GM12878 (cell line): ENCODE data around the gene RFT1. TPM values are rescaled to one million over a fixed set of nuclear protein-coding genes. Genes with fewer than 3 reads are reported as not detected.

Experiments
- BCL3 ChIP-seq: IDR thresholded peaks from 2 replicates; pipeline ENCODE4 v1.6.1; 2011; ENCODE audit warnings: borderline replicate concordance, low read depth, mild to moderate bottlenecking, moderate library complexity, low read length; ENCODE audit not compliant: insufficient read depth, poor library complexity, severe bottlenecking
- CTCF ChIP-seq, 3 experiments: IDR thresholded peaks in 2 of 3; conservative IDR thresholded peaks in 1 of 3; 2 replicates each; pipeline ENCODE4 v1.5.1; 2011; ENCODE audit warnings: low read depth in 3 of 3, low read length in 3 of 3, mild to moderate bottlenecking in 3 of 3, control low read depth in 2 of 3, moderate library complexity in 2 of 3, inconsistent platforms in 1 of 3, mixed read lengths in 1 of 3; ENCODE audit not compliant: control insufficient read depth in 2 of 3, insufficient read depth in 1 of 3; ENCODE audit errors: extremely low read depth in 1 of 3
- EP300 ChIP-seq, 2 experiments: fragments of 150-350 bp in 1 of 2; IDR thresholded peaks; 2 replicates each; pipeline ENCODE4 v1.6.1; 2011 to 2012; ENCODE audit warnings: low read depth in 2 of 2, low read length in 2 of 2, borderline replicate concordance in 1 of 2, improper control_type of control experiment in 1 of 2, inconsistent platforms in 1 of 2; ENCODE audit not compliant: control insufficient read depth in 1 of 2
- ESRRA ChIP-seq: IDR thresholded peaks from 2 replicates; pipeline ENCODE4 v1.6.1; 2012; ENCODE audit warnings: mild to moderate bottlenecking, low read length, improper control_type of control experiment
- ETV6 ChIP-seq, 2 experiments: fragments of 450-650 bp in 1 of 2; IDR thresholded peaks in 1 of 2; conservative IDR thresholded peaks in 1 of 2; 2 replicates each; pipeline ENCODE4 v1.6.1; 2014; ENCODE audit warnings: antibody characterized with exemption in 1 of 2, borderline replicate concordance in 1 of 2, low read depth in 1 of 2, mild to moderate bottlenecking in 1 of 2, moderate library complexity in 1 of 2
- FOXK2 ChIP-seq: fragments of 450-650 bp; IDR thresholded peaks from 2 replicates; pipeline ENCODE4 v1.6.1; 2017; ENCODE audit warnings: mild to moderate bottlenecking, moderate library complexity
- KDM1A ChIP-seq: fragments of 200-600 bp; sonication (generic); IDR thresholded peaks from 2 replicates; pipeline ENCODE4 v1.6.1; 2016; ENCODE audit warnings: borderline replicate concordance
- MEF2A ChIP-seq: IDR thresholded peaks from 2 replicates; pipeline ENCODE4 v1.6.1; 2011; ENCODE audit warnings: low read depth, mild to moderate bottlenecking, low read length, moderate library complexity; ENCODE audit not compliant: insufficient read depth
- MTA3 ChIP-seq: IDR thresholded peaks from 2 replicates; pipeline ENCODE4 v1.6.1; 2012; ENCODE audit warnings: low read length, inconsistent platforms, borderline replicate concordance
- MYC ChIP-seq: IDR thresholded peaks from 2 replicates; pipeline ENCODE4 v1.6.1; 2011; ENCODE audit warnings: mild to moderate bottlenecking, low read length, moderate library complexity, inconsistent platforms; ENCODE audit not compliant: insufficient read depth, insufficient replicate concordance, insufficient read length, severe bottlenecking
- NR2F1 ChIP-seq: fragments of 450-650 bp; conservative IDR thresholded peaks from 2 replicates; pipeline ENCODE4 v1.6.1; 2017; ENCODE audit warnings: mild to moderate bottlenecking
- RAD21 ChIP-seq: IDR thresholded peaks from 2 replicates; pipeline ENCODE4 v1.6.1; 2011; ENCODE audit warnings: mild to moderate bottlenecking, low read depth, low read length, moderate library complexity; ENCODE audit not compliant: insufficient read depth
- SPI1 ChIP-seq: IDR thresholded peaks from 2 replicates; pipeline ENCODE4 v1.6.1; 2011; ENCODE audit warnings: low read depth, mild to moderate bottlenecking, low read length, moderate library complexity, borderline replicate concordance; ENCODE audit not compliant: insufficient read depth
- WRNIP1 ChIP-seq: IDR thresholded peaks from 2 replicates; pipeline ENCODE4 v1.6.1; 2011; ENCODE audit warnings: low read depth, low read length, improper control_type of control experiment, borderline replicate concordance
- YBX1 ChIP-seq: fragments of 450-650 bp; IDR thresholded peaks from 2 replicates; pipeline ENCODE4 v1.6.1; 2016; ENCODE audit warnings: antibody characterized with exemption
- polyA plus RNA-seq, 11 experiments: library from polyadenylated mRNA; depleted of rRNA in 4 of 11; unstranded in 6 of 11; stranded (reverse) in 5 of 11; fragments of >200 nt; fragmentation: Nextera tagmentation in 4 of 11; fragmentation: Illumina TruSeq in 1 of 11; extraction: Ambion mirVana in 4 of 11; extraction: Trizol in 1 of 11; gene quantifications; 1 replicate in 1 of 11; 2 replicates in 10 of 11; pipeline versions ENCODE4 v1.2.1 to v1.2.3, GENCODE V29; 2011 to 2016; ENCODE audit warnings: inconsistent platforms in 2 of 11, missing spikeins in 2 of 11, low read depth in 1 of 11
- total RNA-seq, 4 experiments: library from RNA; depleted of rRNA in 3 of 4; stranded (reverse); fragments of >200 nt in 3 of 4; fragmentation: Illumina TruSeq in 1 of 4; extraction: Trizol in 1 of 4; gene quantifications; 2 replicates each; pipeline versions ENCODE4 v1.2.1 to v1.2.3, GENCODE V29; 2013 to 2021
- TF ChIP-seq, protein P1 (sequence below): fragments of 450-650 bp; IDR thresholded peaks from 2 replicates; pipeline ENCODE4 v1.6.1; 2016; ENCODE audit warnings: mild to moderate bottlenecking, moderate library complexity, borderline replicate concordance
- TF ChIP-seq, protein P2 (sequence below): fragments of 150-350 bp; IDR thresholded peaks from 2 replicates; pipeline ENCODE4 v1.6.1; 2014; ENCODE audit warnings: mild to moderate bottlenecking, low read depth, low read length

The RFT1 gene
- total and polyA plus RNA-seq, 10 of the 15 experiments (the other 5 are each of a cell fraction or from before 2014, with no cell fraction given): 16.6 to 75.1 (median 34.5) TPM

- no peak for TF ChIP-seq MEF2A
- TF ChIP-seq CTCF (IDR thresholded peaks at IDR 0.05 in 2 of 3, conservative IDR thresholded peaks at IDR 0.05 in 1 of 3; ENCODE audit: control insufficient read depth in 2 of 3, extremely low read depth in 1 of 3, insufficient read depth in 1 of 3, low read depth in 3 of 3, low read length in 3 of 3): no peak
- TF ChIP-seq YBX1: 0 out of 2 replicates have a peak, but pooled peaks have one; percentile 7
- TF ChIP-seq EP300 (IDR thresholded peaks at IDR 0.05; ENCODE audit: borderline replicate concordance in 1 of 2, control insufficient read depth in 1 of 2, low read depth in 2 of 2, low read length in 2 of 2): peak in 1 of 2 experiments; percentile 42; a peak in 1 of 4 replicates
- no peak for TF ChIP-seq KDM1A
- TF ChIP-seq FOXK2: no peak
- TF ChIP-seq WRNIP1: no peak
- no peak for TF ChIP-seq RAD21
- peak; percentile 91 for TF ChIP-seq NR2F1
- no peak for TF ChIP-seq MYC
- TF ChIP-seq, protein P1, sequence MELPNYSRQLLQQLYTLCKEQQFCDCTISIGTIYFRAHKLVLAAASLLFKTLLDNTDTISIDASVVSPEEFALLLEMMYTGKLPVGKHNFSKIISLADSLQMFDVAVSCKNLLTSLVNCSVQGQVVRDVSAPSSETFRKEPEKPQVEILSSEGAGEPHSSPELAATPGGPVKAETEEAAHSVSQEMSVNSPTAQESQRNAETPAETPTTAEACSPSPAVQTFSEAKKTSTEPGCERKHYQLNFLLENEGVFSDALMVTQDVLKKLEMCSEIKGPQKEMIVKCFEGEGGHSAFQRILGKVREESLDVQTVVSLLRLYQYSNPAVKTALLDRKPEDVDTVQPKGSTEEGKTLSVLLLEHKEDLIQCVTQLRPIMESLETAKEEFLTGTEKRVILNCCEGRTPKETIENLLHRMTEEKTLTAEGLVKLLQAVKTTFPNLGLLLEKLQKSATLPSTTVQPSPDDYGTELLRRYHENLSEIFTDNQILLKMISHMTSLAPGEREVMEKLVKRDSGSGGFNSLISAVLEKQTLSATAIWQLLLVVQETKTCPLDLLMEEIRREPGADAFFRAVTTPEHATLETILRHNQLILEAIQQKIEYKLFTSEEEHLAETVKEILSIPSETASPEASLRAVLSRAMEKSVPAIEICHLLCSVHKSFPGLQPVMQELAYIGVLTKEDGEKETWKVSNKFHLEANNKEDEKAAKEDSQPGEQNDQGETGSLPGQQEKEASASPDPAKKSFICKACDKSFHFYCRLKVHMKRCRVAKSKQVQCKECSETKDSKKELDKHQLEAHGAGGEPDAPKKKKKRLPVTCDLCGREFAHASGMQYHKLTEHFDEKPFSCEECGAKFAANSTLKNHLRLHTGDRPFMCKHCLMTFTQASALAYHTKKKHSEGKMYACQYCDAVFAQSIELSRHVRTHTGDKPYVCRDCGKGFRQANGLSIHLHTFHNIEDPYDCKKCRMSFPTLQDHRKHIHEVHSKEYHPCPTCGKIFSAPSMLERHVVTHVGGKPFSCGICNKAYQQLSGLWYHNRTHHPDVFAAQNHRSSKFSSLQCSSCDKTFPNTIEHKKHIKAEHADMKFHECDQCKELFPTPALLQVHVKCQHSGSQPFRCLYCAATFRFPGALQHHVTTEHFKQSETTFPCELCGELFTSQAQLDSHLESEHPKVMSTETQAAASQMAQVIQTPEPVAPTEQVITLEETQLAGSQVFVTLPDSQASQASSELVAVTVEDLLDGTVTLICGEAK: no peak
- no peak for TF ChIP-seq MTA3
- TF ChIP-seq ESRRA: no peak
- no peak for TF ChIP-seq SPI1
- TF ChIP-seq, protein P2, sequence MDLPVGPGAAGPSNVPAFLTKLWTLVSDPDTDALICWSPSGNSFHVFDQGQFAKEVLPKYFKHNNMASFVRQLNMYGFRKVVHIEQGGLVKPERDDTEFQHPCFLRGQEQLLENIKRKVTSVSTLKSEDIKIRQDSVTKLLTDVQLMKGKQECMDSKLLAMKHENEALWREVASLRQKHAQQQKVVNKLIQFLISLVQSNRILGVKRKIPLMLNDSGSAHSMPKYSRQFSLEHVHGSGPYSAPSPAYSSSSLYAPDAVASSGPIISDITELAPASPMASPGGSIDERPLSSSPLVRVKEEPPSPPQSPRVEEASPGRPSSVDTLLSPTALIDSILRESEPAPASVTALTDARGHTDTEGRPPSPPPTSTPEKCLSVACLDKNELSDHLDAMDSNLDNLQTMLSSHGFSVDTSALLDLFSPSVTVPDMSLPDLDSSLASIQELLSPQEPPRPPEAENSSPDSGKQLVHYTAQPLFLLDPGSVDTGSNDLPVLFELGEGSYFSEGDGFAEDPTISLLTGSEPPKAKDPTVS: no peak
- TF ChIP-seq BCL3: no peak
- no peak for TF ChIP-seq ETV6 (conservative IDR thresholded peaks at IDR 0.05 in 1 of 2, IDR thresholded peaks at IDR 0.05 in 1 of 2; ENCODE audit: borderline replicate concordance in 1 of 2, low read depth in 1 of 2)
Observed at GRCh38 chr3:53102601-53103147, 27.6 kb downstream of the RFT1 start (continued).
